Stimulated activated CD8-positive, alpha-beta memory T cell treated with anti-CD3 and anti-CD28 coated beads, Interleukin-12 subunit alpha, Interleukin-12 subunit beta, amount 100 ng/mL, for 1 hour (primary cell): ENCODE measurements around the gene UTP11.
A peak's percentile ranks its signal among the peaks of the same experiment; 100 is the strongest.
"Not testable (repeated sequence)": the region's sequence is repeated elsewhere in the genome, so short reads cannot be mapped to it uniquely, and the experiment has no call there.

Experiments used
- DNase-seq: peaks from one replicate; pipeline ENCODE4 v3.0.0-alpha.2; 2020; ENCODE audit warnings: low read depth

UTP11 gene, protein sequence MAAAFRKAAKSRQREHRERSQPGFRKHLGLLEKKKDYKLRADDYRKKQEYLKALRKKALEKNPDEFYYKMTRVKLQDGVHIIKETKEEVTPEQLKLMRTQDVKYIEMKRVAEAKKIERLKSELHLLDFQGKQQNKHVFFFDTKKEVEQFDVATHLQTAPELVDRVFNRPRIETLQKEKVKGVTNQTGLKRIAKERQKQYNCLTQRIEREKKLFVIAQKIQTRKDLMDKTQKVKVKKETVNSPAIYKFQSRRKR

GRCh38 chr1:38012363-38013226, at the start of gene UTP11:
Gene UTP11, plus strand, starts transcription at chr1:38012734. Its CDS starts 69 bp downstream, at chr1:38012803.
- DNase-seq = peak; percentile 81

GRCh38 chr1:37964106-37964505, 48.4 kb upstream of the UTP11 start:
- not testable (repeated sequence) for DNase-seq

- no peak for DNase-seq
These were observed 47.2 kb upstream of the UTP11 start for GRCh38 chr1:37965301-37965700.

GRCh38 chr1:37973684-37974083, 38.9 kb upstream of the UTP11 start:
- not testable (repeated sequence) for DNase-seq

- no peak for DNase-seq
These were observed 38.0 kb upstream of the UTP11 start for GRCh38 chr1:37974567-37974966.

GRCh38 chr1:37975083-37975482, 37.5 kb upstream of the UTP11 start:
- DNase-seq = not testable (repeated sequence)

- DNase-seq = no peak
These were observed 34.0 kb upstream of the UTP11 start for GRCh38 chr1:37978541-37978940.

DNA sequence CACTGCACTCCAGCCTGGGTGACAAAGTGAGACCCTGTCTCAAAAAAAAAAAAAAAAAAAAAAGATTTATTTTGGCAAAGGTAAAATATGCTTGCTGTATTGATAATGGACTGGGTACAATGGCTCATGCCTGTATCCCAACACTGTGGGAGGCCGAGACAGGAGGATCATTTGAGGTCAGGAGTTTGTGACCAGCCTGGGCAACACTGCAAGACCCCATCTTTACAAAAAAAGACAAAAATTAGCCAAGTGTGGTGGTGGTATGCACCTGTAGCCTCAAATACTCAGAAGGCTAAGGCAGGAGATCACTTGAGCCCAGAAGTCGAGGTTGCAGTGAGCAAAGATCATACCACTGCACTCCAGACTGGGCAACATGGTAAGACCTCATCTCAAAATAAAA, 29.0 kb upstream of the UTP11 start:
- no peak for DNase-seq

GRCh38 chr1:37987679-37988078, 24.9 kb upstream of the UTP11 start:
- DNase-seq = no peak

- DNase-seq = no peak
These were observed 23.1 kb upstream of the UTP11 start for GRCh38 chr1:37989361-37989930.

DNA sequence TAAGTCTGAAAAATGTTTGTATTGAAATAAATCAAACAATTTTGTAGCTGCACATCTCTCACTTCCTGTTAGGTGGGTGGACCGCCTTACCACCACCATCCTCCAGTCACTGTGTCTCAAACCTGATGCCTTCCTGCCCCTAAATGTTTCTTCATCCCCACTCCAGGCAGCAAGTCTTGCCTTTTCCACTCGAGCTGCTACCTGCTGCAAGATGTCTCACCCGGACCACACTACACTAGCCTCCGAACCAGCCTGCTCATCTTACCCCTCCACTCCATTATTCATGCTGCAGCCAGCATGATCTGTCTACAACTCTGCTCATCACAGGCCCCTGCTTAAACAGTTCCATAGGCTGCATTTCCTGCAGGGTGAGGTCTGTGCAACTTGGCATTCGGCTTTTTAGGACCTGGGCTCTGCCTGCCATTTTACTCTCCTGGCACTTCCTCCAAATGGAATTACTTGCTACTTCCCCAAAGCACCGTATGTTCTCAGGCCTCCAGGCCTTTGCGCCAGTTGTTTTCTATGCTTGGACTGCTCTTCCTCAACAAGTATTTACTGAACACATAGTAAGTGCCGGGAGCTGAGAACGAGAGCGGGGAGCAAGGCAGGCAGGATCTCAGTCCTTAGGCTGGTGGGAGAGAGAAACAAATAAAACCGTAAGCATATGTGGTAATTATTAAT, 17.5 kb upstream of the UTP11 start:
- DNase-seq = no peak

DNA sequence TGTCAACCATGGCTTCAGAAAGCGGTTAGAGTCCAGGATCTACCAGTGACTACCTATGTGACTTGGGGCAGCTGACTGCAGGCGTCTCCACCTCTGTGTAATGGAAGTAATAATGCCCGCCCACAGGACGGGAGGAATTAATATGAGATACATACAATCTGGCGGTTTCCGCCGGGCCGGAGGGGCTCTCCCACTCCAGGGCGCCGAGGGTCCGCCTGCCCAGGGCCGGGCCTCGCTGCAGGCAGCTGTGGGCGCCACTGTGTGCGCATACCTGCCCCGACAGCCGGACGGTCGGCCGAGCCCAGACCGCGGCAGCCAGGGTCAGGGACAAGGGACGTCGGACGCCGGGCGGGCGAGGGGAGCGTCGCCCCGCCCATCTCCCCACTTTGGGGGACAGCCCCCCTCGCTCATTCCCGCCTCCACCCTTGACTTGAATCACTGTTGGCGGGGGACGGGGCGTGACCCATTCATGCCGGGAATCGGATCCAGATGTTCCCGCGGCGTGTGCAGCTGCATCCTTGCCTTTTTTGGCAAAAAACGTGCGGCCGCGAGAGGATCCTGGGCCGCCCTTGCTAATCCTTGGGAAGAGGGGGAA, 16.7 kb upstream of the UTP11 start:
- DNase-seq = no peak

- no peak for DNase-seq
These were observed 15.1 kb upstream of the UTP11 start for GRCh38 chr1:37997256-37998088.

DNA sequence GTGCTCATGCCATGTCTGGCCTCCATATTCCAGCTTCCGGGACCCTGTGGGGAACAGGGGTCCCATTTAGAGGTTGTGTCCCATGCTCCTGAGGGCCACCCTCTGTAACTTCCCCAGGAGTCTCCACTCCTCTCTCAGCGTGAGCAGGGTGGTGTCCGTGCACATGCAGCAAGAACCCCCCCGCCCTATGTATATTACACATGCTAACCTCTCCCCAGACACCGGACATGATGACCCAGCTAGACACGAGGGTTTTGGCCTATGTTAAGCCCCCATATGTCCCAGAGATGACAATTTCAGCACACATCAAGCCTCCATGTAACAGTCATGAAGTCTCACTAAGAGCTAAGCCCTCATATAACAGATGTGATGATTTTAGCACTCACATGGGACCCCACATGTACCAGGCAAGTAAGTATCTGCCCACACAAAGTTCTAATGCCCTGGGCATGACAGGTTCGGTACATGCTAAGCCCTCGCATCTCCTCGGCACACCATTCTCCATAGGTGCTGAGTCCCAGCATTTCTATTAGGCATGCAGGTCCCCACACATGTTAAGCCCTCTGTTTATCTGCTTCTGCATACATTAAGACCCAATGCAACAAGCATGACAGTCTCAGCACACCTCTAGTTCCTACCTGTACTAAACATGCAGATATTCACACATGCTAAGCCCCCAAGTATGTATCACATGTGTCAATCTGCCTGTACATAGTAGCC, 14.3 kb upstream of the UTP11 start:
- DNase-seq = no peak

GRCh38 chr1:37998913-37999429, 13.6 kb upstream of the UTP11 start:
- no peak for DNase-seq

GRCh38 chr1:37999430-38000232, 12.9 kb upstream of the UTP11 start:
- no peak for DNase-seq

DNA sequence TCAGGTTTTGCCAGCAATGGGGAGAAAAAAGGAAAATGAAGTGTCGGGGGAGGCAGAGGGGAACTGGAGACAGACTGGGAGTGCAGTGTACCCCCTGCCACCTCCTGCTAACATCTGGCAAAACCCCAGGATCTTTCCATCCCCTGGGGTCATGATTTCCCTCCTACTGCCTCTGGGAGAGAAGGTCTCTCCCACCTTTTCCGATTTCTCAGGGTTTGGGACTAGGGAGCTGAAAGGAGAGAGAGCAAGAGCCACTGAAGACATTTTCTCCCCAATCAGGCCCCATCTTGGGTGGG, 12.4 kb upstream of the UTP11 start:
- DNase-seq = no peak

- no peak for DNase-seq
These were observed 11.7 kb upstream of the UTP11 start for GRCh38 chr1:38000529-38001455.
